GM12874 (cell line): ENCODE data around the gene HYI.

Experiments
- CTCF ChIP-seq: IDR thresholded peaks from 2 replicates; pipeline ENCODE4 v1.5.1; 2011; ENCODE audit warnings: low read depth, mild to moderate bottlenecking, control low read depth, low read length, moderate library complexity; ENCODE audit not compliant: insufficient read depth

HYI gene

GRCh38 chr1:43419627-43420425 lies 33.9 kb downstream of the HYI start:
- TF ChIP-seq CTCF = no peak

- no peak for TF ChIP-seq CTCF
Measured at GRCh38 chr1:43418858-43419257, 34.9 kb downstream of the HYI start.

GRCh38 chr1:43415901-43416300 lies 37.8 kb downstream of the HYI start:
- TF ChIP-seq CTCF = no peak

- TF ChIP-seq CTCF = peak; percentile 52
Measured at GRCh38 chr1:43414634-43415223, 39.0 kb downstream of the HYI start.

GRCh38 chr1:43410571-43410970 lies 43.2 kb downstream of the HYI start:
- TF ChIP-seq CTCF = no peak

- TF ChIP-seq CTCF = no peak
Measured at GRCh38 chr1:43405876-43406234, 47.9 kb downstream of the HYI start.

- TF ChIP-seq CTCF = no peak
Measured at GRCh38 chr1:43405219-43405875, 48.4 kb downstream of the HYI start.
